HG03521 (cell line): Measurements from ENCODE around the gene ZBTB7C.

Source experiments
- ATAC-seq: cut with Tn5 transposase; IDR thresholded peaks from one replicate; pipeline ENCODE4 v1.9.1; 2021; ENCODE audit warnings: mild to moderate bottlenecking, moderate library complexity; ENCODE audit not compliant: unreplicated experiment

The ZBTB7C gene

DNA sequence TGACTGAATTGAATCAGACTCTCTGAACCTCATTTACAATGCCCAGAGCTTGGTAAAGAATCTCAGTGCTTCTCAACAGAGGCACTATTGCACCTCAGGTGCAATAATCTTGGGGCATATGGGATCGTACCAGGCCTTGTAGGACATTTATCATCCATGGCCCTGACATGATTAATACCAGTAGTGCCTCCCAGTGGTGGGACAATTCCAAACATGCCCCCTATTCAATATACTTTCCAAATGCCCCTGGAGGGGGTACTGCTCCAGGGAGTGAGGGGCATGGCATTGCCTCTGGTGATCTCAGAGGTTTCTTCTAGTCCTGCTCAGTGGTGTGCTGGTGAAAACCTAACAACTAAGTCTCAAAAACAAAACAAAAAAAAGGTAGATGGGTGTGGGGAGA is 303.9 kb downstream of the ZBTB7C start:
- no peak for ATAC-seq

DNA sequence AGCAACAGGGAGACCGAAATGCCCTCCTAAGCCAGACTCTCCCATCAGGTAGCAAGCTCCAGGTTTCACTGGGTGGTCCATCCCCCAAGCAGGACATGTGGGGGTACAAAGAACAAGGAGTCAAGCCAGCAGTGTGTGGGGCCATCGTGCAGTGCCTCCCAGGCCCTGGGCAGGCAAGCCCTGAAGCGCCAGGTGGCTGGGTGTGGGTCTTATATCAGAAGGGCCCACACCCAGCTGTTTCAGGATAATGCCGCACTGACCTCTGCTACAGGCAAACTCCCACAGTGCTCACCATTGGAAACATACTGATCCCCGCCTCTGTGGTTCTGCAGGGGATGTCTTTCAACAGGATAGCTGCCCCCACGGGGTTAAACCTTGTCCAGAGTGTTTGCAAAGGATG is 304.5 kb downstream of the ZBTB7C start:
- ATAC-seq, result no peak

DNA sequence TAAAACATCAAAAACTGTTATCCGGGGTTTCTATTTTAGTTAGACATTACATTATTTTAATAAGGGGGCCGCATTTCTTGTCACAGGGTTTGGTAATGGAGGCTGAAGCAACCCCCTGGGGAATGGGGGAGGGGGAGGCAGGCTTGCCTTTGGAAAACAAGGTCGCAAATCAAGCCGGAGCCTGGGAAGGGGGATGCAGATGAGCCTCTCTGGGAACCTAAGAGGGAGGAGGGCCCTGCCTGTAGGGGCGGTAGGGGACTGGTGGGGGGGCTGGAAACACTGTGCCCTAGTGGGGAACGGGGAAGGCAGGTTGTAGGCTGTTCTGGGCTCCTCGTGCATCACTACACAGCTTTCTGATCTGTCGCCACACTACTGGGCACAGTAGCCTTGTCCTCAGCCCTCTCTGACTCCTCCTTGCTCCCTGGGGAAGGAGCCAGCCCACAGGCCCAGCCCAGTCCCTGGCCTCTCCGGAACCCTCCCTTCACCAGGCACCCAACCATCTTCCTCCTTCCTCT is 308.5 kb downstream of the ZBTB7C start:
- ATAC-seq, result no peak

DNA sequence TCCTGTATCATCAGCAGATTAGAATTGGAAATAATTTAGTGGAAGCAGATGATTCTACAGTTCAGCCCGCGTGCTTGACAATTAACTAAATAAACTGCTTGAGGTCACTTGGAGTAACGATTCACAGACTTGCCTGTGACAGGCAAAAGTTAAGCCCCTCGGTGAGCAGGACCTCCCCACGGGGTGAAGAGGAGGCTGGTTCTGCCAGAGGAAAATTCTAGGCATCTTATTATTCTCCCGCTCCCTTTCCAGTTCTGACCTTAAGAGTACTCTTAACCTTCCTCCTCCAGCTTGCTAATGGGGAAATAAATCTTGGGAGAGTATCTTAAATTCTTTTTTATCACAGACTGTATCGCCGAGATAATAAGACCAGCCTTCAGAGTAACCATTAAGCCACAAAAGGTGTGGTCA is 309.0 kb downstream of the ZBTB7C start:
- ATAC-seq, result no peak

DNA sequence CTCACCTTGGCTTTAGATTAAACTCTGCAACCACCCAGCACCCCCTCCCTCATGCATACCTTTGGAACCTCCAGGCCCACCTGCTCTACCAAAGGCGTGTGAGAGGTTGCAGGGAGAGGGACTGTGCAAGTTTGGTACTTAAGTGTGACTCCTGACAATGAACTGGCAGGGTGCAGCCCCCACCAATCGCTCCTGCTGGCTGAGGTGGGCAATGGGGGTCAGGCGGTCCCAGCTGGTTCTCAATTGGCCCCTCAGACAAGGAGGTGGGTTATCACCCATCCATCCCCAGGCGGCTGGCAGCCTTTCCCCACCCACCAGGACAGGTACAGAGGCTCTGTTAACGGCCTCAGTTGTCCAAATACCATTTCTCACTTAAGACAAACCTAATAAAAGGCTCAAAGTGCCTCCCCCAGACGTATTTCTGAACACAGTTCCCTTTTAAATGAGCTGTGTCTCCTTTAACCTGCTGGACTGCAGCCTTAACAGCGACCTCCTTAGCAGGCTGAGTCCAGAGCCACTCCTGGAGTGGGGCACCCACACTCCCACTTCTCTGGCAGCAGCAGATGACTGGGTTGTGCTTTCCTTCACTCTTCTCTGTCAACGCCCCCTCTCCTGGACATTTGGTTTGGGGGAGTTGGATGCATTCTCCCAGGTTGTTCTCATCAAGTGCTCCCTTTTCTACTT is 309.6 kb downstream of the ZBTB7C start:
- ATAC-seq, result no peak

DNA sequence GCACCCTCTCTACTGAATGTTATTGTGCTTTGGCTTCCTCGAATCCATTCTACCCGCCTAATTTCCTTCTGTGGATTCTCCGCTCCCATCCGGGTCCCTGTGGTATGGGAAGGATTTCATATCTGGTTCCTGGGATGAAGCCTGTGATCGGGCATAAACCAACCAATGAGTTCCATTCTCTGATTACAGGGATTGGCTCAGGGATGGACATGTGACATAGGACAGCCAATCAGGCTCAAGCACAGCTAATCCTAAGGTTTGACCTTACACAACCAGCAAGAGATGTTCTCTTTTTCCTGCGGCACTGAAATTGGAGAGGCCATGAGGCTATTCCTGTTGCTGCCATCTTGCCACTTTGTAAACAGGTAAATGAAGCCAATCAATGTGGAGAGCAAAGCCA is 310.6 kb downstream of the ZBTB7C start:
- ATAC-seq, result no peak

DNA sequence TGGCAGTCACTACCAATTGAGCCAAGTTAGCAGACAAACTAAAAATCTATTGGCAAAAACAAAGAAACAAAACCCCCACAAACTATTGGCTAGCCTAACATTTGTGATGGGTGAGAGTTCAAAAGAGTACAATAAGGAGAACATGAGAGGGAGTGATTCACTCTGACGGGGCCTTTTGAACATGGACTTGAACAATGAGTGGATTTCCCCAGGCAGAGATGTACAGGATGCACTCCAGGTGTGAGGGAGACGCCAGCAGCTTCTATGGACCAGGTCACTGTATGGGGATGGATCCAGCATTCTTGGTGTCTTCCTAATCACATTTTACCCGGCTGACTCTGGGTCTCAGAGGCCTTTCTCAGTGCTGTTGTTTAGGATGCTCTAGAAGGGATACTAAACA is 311.2 kb downstream of the ZBTB7C start:
- no peak for ATAC-seq

DNA sequence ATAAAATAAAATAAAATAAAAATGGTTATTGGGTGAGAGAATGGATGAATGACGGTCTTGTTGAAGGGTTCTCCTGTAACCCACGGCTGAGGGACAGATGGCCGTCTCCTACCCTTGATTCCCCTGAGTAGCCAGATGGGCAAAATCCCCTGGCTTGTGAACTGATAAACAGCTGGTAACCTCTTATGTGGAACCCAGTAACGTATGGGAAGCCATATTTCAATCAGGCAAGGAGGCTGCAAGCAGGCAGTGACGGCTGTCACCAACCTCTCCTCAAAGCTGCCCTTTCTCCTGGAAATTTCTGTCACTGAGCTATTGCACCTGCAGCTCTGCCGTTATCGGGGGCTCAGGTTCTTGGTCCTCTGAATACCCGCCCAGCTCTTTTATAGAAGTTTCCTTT is 313.5 kb downstream of the ZBTB7C start:
- ATAC-seq, result no peak

DNA sequence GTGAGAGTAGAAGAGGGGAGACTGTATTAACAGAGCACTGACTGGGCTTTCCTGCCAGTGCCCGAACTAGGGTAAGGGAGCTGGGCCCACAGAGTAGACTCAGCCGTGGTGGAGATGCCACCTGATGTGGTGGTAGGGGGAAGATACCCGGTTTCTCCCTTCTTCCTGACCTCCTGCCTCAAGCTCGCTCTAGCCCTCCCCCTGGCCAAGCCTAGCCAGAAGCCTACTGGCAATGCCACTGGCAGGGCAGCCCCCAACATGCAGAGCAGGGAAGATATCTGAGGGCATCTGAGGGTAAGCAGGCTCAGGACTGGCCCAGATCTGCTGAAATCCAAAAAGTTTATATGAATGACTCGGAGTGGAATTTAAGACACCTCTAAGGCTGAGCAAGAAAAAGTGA is 316.1 kb downstream of the ZBTB7C start:
- no peak for ATAC-seq

DNA sequence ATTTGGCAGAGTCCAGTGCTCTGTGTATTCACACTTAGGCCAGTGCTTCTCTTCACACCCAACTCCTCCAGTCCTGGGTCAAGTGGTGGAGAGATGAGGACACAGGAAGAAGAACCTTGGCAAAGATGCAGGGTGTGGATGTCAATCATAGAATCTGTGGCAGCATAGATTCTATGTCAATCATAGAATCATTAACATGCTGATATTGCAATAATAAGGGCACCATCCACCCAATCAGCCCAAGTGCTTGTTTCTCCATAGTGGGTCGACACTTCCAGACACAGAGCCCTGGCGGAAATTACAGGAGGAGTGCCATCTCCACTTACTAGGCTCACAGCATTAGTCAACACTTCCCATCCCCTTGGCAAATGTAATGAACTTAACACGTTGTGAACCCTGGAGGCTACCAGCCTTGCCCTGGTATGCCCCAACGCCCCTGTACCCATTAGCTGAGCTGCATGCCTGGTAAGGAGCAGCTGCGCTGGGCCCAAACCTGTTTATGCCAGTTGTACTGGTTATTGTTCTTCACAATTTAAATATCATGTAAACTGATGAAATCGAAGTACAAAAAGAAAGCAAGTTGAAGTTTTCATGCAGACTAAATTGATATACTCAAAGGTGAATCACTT is 317.2 kb downstream of the ZBTB7C start:
- no peak for ATAC-seq

DNA sequence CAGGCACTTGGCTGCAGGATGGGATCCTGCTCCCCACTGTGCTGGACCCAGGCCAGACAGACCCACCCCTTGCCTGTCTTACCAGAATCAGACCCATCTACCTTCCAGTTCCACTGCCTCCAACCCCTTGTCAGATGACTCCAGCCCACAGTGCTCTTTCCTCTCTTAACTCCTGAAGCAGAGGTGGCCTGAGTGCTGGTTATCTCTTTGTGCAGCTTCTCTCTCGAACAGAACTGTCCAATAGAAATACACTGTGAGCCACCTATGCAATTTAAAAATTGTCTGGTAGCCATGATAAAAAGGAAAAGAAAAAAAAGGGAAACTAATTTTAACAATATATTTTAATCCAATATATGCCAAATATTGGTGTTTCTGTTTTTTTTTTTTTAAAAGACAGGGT is 318.5 kb downstream of the ZBTB7C start:
- ATAC-seq, result no peak

DNA sequence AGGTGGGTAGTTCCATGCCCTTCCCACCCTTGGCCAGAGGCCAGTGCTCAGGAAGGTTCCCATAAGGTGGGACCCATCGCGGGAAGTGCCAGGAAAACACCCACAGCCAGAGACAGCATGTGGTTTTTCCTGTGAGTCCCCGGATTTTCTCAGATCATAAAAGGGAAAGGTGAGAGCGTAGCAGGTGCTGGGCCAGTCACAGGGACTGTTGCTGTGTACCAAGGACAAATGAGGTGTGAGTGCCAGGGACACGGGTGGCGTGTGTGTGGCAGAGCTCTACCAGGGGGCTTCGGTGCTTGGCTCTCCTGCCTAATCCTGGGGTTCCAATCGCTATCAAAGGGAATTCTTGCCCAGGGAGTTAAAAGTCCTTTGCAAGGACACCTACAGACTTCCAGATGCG is 319.2 kb downstream of the ZBTB7C start:
- ATAC-seq, result no peak

DNA sequence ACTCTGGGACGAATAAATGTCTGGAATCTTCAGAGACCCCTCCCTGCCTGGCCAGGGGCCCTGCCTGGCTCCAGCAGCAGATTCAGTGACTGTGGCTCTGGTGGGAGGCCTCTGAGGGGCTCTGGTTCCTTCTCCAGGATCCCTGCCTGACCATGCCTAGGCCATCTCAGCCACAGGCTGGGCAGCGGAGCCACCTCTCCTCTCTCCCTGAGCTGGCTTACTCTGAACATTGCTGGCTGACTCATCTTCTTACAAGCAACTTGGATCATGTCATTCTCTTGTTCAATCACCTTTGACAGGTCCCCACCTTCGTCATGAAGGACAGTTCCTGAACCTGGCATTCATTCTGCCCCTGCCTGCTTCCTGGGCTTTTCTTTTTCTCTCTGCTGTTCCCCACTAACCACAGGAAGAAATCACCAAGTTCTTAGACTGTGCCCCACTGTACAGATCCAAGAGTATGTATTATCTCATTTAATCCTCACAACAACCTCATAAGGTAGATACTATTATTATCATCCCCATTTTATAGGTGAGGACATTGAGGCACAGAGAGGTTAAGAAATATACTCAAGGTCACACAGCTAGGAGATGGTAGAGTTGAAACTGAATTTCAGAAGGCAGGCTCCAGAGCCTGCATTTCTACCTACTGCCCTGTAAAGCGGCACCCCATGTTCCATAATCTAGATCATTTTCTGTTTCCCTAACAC is 323.2 kb downstream of the ZBTB7C start:
- no peak for ATAC-seq

DNA sequence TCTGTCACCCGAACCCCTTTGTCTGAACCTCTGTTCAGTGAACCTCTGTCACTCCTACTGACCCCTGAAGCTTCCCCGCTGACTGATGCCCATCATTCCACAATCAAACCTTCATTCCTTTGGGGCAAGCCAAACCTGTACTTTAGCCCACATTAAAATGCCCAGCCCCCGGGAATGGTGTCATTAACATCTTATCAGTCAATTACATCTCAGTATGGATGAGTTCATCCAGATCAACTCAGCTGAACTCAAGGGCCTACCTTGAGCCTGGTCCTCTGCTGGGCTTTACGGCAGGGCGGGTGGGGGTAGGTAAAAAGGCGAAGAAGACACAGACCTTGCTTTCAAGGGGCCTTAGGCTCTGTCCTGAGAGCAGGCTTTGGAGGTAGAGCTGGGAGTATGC is 324.3 kb downstream of the ZBTB7C start:
- no peak for ATAC-seq

DNA sequence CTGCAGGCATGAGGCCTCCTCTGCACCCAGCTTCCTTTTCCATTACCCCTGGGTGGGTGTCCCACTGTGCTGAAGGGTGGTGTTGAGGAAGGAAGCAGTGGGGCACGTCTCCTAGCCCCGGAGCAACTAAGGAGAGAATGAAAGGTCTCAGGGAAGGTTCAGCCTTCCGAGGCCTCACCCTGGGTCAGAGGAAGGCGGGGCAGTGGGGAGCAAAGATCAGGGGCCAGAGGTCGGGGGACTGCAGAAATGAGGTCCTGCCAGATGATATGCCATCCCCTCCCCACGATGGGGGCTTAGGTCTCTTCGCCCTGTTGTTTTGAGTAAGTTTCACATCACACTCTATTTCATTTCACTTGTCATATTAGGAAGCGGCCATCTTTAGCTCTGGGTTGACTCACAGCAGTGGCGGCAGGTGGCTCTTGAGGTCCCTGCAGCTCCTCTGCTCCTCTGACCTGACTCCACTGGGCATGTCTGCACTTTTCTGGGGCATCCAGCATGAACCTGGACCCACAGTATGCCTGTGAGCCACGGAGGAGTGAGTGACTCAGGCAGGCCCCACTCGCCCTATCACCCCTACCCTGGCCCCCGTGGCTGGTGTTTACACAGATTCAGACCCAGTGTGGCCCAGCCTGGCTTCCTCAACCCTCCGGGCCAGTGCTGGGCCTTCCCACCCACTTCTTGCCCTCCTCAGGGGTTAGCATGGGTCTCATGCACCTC is 325.0 kb downstream of the ZBTB7C start:
- no peak for ATAC-seq

DNA sequence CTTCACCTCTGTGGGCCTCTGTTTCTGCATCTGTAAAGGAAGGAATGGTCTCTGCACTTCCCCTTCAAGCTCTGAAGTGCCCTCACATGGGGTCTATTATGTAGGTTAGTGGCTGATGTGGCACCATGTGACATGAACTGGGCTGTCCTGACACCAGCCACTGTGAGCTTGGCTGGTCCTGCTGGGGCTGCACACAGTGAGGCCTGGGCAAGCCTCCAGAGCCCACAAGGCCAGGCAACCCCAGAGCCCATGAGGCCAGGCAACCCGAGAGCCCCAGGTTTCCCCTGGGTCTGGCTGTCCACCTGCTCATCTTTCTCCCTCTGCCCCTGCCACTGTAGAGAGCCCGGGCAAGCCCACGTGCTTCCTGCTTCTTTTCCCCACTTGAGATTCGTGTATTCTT is 328.6 kb downstream of the ZBTB7C start:
- ATAC-seq, result no peak

DNA sequence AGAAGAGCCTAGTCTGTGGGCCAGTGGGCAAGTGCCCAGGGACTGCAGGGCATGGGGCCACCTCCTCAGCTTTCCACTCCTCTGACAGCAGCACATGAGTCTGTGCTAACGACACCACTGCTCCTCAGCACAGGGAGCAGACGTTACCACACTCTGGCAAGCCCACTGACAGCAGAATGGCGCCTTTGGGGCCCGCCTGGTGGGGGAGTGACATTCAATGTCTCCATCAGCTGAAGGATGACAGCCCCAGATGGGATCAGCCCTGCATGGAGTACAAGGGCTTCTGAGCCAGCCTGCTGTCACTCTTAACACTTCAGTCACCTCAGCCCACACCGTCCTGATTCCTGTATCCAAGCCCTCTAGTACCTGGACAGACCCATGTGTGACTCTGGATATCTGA is 329.3 kb downstream of the ZBTB7C start:
- no peak for ATAC-seq

DNA sequence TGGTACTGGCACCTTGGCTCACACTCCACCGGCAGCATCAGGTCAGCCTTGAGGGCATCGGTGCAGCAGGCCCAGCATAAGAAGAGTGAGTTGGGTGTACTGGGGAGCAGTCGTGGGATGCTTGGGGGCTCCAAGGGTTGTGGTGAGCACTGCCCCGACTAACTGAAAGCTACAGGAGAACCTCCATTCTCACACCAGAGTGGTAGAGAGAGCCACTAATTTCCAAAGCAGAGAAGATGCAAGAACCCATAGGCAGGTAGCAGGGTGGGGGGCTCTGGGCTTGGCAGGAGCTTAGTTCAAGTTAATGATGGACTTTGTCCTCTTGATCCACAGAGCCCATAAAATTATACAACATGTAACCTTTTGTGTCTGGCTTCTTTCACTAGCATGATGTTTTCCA is 330.7 kb downstream of the ZBTB7C start:
- no peak for ATAC-seq

DNA sequence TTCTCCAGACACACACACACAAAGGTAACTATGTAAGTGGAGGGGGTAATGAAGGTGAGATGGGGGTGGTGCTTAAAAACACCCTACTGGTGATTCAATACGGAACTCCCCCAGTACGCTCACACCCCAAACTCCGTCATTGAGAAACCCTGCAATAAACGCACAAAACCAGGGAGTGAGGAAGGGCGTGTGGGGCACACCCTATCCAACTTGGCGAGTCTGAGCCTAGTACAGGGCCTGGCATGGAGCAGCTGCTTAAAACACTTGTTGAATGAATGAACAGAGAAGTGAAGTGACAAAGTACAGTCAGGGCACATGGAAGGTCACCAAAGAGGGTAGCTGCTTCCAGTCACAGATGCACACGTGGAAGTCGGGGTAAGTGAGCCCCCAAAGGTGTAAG is 331.9 kb downstream of the ZBTB7C start:
- ATAC-seq, result no peak

DNA sequence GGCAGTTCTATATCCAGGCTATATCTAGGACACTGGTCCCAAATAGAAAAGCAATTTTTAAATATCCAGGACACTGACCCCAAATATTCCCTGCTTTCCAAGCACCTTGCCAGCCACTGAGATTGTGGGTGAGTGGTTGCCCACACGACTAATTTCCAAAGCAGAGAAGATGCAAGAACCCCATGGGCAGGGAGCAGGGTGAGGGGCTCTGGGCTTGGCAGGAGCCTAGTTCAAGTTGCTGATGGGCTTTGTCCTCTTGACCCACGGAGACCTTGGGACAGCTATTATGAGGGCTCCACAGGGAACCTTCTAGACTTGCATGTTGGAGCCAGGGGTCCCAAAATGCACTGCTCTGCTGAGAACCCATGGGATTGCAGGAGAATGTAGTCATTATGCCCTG is 332.7 kb downstream of the ZBTB7C start:
- no peak for ATAC-seq

DNA sequence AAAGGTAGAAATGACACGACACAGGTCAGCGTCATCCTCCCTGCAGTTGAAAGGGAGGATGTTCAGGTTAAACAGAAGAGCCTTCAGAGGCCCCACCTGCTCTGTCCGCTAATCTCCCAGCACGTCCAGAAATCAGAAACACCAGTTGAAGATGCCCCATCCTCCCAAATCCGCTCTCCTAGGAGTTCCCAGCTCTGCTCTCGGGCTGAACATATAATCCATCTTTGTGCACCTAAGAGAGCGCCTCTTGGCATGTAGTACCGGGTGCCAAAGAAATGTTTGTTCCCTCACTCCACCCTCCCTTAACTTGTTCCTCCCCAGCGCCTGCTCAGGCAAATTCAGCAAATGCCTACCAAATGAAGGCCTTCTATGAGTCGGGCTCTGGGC is 333.5 kb downstream of the ZBTB7C start:
- no peak for ATAC-seq
